Skeletal muscle satellite cell (primary cell): ENCODE data around the gene HS6ST1.

Source experiments
- H3K27me3 ChIP-seq: 2 replicates; pipeline ENCODE4 v1.7.0; 2013; ENCODE audit warnings: low read length; ENCODE audit not compliant: control insufficient read depth, insufficient read depth
- H3K36me3 ChIP-seq: 2 replicates; pipeline ENCODE4 v1.7.0; 2013; ENCODE audit warnings: mild to moderate bottlenecking, control low read depth, low read length; ENCODE audit not compliant: insufficient read depth
- H3K4me1 ChIP-seq: 2 replicates; pipeline ENCODE4 v1.7.0; 2013; ENCODE audit warnings: low read length; ENCODE audit not compliant: control insufficient read depth, insufficient read depth
- H3K4me2 ChIP-seq: 2 replicates; pipeline ENCODE4 v1.7.0; 2013; ENCODE audit warnings: mild to moderate bottlenecking, low read length
- H3K4me3 ChIP-seq: 2 replicates; pipeline ENCODE4 v1.7.0; 2013; ENCODE audit warnings: low read length
- H3K9ac ChIP-seq: 2 replicates; pipeline ENCODE4 v1.7.0; 2013; ENCODE audit warnings: mild to moderate bottlenecking, low read depth, low read length, moderate library complexity
- H3K9me3 ChIP-seq: replicated peaks from 2 replicates; pipeline ENCODE4 v1.7.0; 2013; ENCODE audit warnings: mild to moderate bottlenecking, control low read depth, low read length

HS6ST1 gene

DNA sequence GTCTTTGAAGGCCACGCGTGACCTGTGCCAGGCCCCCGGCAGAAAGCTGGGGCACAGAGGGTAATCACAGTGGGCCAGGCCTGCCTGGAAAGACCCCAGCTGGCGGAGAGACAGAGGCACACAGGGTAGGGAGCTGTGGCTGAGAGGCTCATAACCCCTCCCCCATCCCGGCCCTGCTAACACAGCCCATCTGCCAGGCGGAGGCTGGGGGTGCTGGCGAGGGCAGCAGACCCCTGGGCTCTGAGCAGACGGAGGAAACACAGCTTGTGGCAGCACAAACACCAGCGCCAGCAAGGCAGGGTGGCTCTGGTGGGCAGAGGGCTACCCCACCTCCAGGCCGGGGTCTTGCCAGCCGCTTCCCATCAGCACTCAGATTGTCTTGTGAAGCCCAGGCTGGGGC is 19.0 kb downstream of the HS6ST1 start:
- Histone ChIP-seq H3K9ac (no peak overlapping the region), H3K4me2 (no peak overlapping the region), H3K36me3 (no peaks in the 10 kb centered on the region), H3K27me3 (no peaks in the 10 kb centered on the region), H3K9me3 (no peaks in the 10 kb centered on the region), H3K4me3 (no peak overlapping the region), H3K4me1 (peaks cover 18% of the 10 kb centered on the region)

DNA sequence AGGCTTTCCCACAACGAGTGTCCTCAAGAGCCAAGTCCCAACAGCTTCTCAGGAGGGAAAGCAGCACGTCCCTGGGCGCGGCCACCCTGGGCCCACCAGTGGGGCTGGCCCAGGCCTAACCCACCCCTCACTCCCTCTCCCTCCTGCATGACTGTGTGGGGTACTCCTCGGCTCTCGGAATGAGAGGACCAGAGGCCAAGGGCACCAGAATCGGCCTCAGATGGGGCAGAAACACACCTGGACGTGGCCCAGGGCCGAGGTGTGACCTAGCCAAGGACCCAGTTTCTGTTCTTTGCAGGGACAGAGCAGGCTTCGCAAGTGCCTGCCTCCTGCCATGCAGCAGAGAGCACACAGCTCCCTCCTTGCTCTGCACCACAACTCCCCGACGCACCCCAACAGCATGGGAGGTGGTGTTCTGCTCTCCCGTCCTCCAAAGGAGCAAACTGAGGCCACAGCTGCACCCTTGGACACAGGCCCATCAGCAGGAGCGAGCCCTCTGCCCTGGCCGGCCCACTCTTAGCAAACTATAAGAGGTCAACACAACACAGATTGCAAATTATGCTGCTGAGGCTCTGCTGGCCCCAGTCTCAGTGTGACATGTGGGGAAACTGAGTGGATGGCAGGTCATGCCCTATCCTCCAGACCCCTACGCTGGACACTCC is 19.7 kb downstream of the HS6ST1 start:
- peaks cover 17% of the 10 kb centered on the region for H3K4me1 ChIP-seq

DNA sequence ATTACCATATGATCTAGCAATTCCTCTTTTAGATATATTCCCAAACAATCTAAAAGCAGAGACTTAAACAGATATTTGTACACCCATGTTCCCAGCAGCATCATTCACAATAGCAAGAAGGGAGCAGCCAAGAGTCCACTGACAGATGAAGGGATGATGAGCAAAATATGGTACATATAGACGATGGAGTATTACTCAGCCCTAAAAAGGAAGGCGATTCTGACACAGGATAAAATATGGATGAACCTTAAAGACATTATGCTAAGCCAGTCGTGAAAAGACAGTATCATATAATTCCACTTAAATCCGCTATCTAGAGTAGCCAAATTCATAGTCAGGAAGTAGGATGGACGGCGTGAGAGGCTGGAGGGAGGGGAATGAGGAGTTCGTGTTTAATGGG is 20.4 kb downstream of the HS6ST1 start:
- Histone ChIP-seq H3K9me3 (no peaks in the 10 kb centered on the region), H3K4me2 (no peak overlapping the region), H3K4me3 (no peak overlapping the region), H3K4me1 (peaks cover 17% of the 10 kb centered on the region), H3K36me3 (no peaks in the 10 kb centered on the region), H3K9ac (no peak overlapping the region), H3K27me3 (no peaks in the 10 kb centered on the region)

More for the DNA sequence above, 19.7 kb downstream of the HS6ST1 start:
- H3K4me2 ChIP-seq = no peak overlapping the region
- no peaks in the 10 kb centered on the region for H3K27me3 ChIP-seq
- H3K36me3 ChIP-seq = no peaks in the 10 kb centered on the region
- no peak overlapping the region for H3K4me3 ChIP-seq
- H3K9ac ChIP-seq = no peak overlapping the region
- H3K9me3 ChIP-seq = no peaks in the 10 kb centered on the region

DNA sequence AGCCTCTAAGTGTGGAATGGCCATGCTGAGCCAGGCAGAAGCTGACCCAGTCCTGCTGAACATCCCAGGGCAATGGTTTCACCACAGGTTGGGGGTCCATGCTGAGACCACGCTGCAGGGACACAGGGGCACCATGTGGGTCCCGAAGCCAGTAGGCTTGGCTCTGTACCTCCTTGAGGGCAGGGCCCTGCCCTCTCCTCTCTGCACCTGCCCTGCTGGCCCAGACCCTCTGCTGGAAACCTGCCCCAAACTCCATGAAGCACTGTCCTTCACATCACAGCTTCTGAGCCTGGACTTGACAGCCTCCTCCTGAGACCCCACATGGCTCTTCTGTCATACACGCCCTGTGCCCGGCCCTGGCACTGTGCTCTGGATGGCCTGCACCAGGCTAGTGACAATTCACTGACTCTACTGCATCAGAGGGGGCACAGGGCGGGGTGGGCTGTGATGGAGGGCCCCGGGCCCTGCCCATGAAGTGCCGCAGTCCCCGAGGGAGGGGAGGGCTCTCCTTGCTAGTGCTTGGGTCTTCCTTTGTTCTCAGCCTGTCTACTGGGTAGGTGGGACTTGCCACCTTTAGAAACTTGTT is 24.7 kb downstream of the HS6ST1 start:
- Histone ChIP-seq H3K36me3 (no peaks in the 10 kb centered on the region), H3K4me1 (peaks cover 9% of the 10 kb centered on the region), H3K9ac (no peak overlapping the region), H3K9me3 (no peaks in the 10 kb centered on the region), H3K27me3 (no peaks in the 10 kb centered on the region), H3K4me3 (no peak overlapping the region), H3K4me2 (no peak overlapping the region)

DNA sequence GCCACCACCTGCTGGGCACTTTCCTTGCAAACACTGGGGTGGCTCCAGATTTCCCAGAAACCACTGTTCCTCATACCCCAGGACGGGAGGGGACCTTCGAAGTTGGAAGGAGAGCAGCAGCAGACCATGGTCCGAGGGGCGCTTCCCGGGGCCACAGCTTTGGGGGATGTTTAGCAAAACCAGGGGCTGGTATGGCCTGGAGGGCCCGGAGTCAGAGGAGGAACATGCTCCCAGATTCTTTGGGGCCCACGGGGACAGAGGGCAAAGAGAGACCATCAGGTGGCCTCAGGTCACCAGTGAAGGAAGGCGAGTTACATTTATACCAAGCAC is 25.3 kb downstream of the HS6ST1 start:
- Histone ChIP-seq H3K36me3 (no peaks in the 10 kb centered on the region), H3K9ac (no peak overlapping the region), H3K4me3 (no peak overlapping the region), H3K27me3 (no peaks in the 10 kb centered on the region), H3K4me2 (no peak overlapping the region), H3K4me1 (peaks cover 9% of the 10 kb centered on the region), H3K9me3 (no peaks in the 10 kb centered on the region)

DNA sequence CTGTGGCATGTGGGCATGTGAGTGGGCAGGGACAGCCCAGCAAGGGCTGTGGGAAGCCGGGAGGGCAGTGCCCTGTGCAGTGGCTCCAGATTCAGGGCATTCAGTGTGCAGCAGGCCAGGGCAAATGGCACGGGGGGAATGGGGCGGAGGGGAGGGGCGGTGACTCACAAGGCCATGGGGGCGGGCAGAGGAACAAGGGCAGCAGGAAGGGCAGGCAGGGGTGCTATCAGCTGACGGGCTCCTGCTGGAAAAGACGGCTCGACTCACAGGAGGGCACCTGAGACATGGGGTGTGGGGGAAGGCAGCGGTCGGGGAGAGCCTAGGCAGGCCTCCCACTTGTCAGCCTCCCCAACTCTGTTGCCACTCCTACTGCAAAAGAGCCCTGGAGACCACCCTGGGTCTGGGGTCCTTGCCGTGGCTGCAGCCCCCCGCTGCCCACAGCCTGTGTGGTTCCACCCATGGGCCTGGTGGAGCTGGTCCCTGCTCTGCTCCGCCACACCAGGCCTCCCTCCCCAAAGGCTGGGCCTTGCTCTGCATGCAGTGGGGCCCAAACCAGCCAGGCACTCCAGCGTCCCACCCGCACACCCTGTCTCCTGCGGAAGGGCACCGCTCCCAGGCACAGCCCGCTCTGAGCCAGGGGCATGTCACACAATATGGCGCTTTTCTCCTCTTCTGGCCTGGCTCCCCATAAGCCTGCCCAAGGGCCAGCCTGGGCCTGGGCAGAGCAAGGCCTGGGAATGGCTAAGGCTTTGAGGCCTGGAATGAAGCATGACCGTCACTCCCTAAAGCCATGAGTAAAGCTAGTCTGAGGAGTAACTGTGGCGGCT is 25.9 kb downstream of the HS6ST1 start:
- H3K36me3 ChIP-seq = no peaks in the 10 kb centered on the region

DNA sequence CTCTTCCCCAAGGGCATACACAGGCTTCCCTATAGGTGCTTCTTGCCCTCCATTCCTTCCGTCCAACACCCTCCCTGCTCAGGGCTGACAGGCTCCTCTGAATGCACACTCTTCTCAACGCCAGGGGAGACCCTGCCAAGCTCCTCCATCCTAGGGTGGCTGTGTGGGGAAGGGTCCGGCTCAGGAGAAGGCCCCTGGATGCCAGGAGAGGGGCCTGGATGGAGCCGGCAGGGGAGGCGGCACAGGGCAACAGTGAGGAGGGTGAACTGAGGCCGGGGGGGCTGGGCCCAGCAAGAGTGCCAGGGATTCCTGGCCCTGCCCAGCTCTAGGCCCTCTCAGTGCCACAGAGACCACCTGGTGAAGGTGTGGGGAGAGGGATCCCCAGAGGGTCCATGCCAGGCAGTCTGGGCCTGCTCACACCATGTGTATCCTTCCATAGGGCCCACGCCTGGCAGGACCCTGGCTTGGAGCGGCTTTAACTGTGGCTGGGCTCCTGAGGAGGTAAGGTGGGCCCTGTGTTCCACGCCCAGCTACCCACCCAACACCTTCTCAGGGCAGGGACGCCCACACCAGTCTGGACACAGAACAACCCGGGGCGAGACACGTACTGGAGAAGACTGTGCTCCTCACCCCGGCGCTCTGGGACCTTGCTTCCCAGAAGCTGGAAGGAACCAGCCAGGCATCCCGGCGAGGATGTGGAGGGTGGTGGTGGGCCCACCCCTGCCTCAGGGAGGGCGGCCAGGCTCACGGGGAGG is 26.6 kb downstream of the HS6ST1 start:
- H3K36me3 ChIP-seq = no peaks in the 10 kb centered on the region
- H3K4me3 ChIP-seq = no peak overlapping the region
- H3K4me1 ChIP-seq = peaks cover 9% of the 10 kb centered on the region
- H3K9me3 ChIP-seq = no peaks in the 10 kb centered on the region
- H3K27me3 ChIP-seq = no peaks in the 10 kb centered on the region
- no peak overlapping the region for H3K9ac ChIP-seq
- H3K4me2 ChIP-seq = no peak overlapping the region

More for the DNA sequence above, 25.9 kb downstream of the HS6ST1 start:
- Histone ChIP-seq H3K9ac (peak overlapping the region; percentile 26), H3K9me3 (no peaks in the 10 kb centered on the region), H3K27me3 (no peaks in the 10 kb centered on the region), H3K4me1 (peaks cover 9% of the 10 kb centered on the region), H3K4me3 (no peak overlapping the region), H3K4me2 (no peak overlapping the region)

DNA sequence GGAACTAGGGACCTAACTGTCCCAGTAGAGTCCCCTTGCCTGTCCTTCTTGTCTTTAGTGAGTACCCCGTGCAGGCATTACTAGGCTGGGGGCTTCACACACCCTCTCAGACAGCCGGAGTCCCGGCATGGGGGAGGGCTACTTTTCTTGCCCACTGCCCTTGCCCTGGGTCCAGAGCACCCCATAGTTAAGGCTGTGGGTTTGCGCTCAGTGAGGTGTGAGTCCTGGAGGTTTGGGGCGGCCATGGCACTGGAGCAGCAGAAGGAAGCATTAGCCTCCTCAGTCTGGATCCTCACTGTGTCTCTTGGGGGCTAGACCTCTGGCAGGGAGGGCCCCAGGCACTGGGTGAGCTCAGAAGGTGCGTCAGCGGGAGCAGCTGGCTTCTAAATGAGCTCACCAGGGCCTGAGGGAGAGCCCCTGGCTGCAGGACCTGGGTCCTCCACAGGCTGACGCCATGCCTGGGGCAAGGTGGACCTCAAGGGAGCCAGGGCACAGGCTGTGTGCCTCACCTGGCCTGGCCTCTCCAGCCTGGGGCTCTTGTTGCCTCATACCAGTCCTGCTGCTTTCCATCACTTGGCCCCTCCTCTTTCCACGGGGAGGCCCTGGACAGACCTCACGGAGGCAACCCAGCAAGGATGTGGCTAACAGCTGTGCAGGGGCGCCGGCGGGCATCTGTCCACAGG is 27.4 kb downstream of the HS6ST1 start:
- no peaks in the 10 kb centered on the region for H3K27me3 ChIP-seq
- no peak overlapping the region for H3K4me3 ChIP-seq
- H3K36me3 ChIP-seq = no peaks in the 10 kb centered on the region
- H3K4me2 ChIP-seq = no peak overlapping the region
- H3K4me1 ChIP-seq = peaks cover 9% of the 10 kb centered on the region
- no peaks in the 10 kb centered on the region for H3K9me3 ChIP-seq
- no peak overlapping the region for H3K9ac ChIP-seq

DNA sequence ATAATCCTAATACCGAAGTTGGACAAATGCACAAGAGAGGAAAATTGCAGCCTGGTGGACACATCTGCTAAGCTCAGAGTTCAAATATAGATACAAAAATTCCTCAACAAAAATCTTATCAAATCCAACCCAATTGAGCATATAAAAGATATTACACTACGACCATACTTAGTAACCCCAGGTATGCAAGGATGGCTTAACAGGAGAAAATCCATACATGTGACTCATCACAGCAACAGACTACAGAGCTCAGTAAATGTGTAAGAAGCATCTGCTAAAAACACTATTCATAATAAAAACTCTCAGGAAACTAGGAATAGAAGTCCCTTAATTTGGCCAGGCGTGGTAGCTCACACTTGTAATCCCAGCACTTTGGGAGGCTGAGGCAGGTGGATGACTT is 28.3 kb downstream of the HS6ST1 start:
- Histone ChIP-seq H3K4me1 (peaks cover 9% of the 10 kb centered on the region), H3K4me3 (no peak overlapping the region), H3K27me3 (no peaks in the 10 kb centered on the region), H3K36me3 (no peaks in the 10 kb centered on the region), H3K4me2 (no peak overlapping the region), H3K9me3 (no peaks in the 10 kb centered on the region), H3K9ac (no peak overlapping the region)

DNA sequence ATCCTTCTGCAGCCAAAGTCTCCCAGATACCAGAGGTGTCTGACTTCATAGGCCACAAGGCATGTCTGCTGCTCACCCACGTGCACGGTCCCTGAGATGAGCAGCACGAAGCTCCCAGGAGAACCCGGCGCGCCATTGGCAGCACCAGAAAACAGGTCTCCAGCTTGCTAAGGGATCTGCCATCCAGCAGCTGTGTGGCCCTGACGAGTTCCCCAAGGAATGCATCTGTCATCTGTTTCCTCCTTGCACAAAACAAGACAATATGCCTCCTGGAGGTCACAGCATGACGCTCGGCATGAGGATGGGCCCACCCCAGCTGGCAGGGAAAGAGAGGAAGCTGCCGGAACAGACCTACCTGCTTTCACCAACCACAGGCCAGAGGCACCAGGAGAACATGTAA is 29.2 kb downstream of the HS6ST1 start:
- Histone ChIP-seq H3K4me3 (no peak overlapping the region), H3K9ac (no peak overlapping the region), H3K27me3 (no peaks in the 10 kb centered on the region), H3K9me3 (no peaks in the 10 kb centered on the region), H3K36me3 (no peaks in the 10 kb centered on the region), H3K4me2 (no peak overlapping the region), H3K4me1 (peaks cover 9% of the 10 kb centered on the region)

DNA sequence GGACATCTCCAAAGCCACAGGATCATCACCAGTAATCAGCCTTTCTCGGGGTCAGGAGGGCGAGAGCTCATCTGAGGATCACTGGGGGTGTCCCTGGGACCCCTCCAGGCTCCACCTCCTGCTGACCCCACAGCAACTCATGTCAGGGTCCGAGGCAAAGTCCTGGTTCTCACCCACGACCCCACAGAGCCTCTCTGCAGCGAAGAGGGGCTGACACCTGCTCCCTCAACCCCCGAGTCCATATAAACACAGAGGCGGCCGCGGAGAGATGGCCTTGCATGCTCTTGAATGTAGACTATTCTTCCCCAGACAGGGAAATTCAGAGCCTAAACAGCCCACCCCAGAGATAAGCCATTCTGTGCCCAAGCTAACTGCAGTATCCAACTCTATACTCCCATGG is 29.9 kb downstream of the HS6ST1 start:
- Histone ChIP-seq H3K4me1 (peaks cover 9% of the 10 kb centered on the region), H3K9ac (no peak overlapping the region), H3K27me3 (no peaks in the 10 kb centered on the region), H3K36me3 (no peaks in the 10 kb centered on the region), H3K4me3 (no peak overlapping the region), H3K4me2 (no peak overlapping the region), H3K9me3 (no peaks in the 10 kb centered on the region)
